PC-9 (cell line): ENCODE data around the gene TBC1D9B. TPM values are rescaled to one million over a fixed set of nuclear protein-coding genes. Genes with fewer than 3 reads are reported as not detected.

Experiments used
- BruUV-seq: library from RNA; stranded (reverse); fragments of 400-500 nt; replicated peaks from 2 replicates; lab custom pipeline; 2021; lab: Mats Ljungman, UMichigan
- CTCF ChIA-PET: fragments of 300-600 bp; sonication (Branson Sonifier 250); formaldehyde crosslinking; loops from one replicate; lab custom pipeline; 2022; ENCODE audit warnings: antibody characterized with exemption; lab: Charles Lee
- POLR2A ChIA-PET: fragments of 300-600 bp; sonication (Branson Sonifier 250); formaldehyde crosslinking; loops from one replicate; lab custom pipeline; 2022; ENCODE audit warnings: antibody characterized with exemption; ENCODE audit not compliant: unreplicated experiment; lab: Charles Lee
- DNase-seq, 2 experiments: peaks; one replicate each; pipeline versions ENCODE4 v3.0.0 to v3.0.0-alpha.2; 2015 to 2022; ENCODE audit warnings: mixed read lengths in 1 of 2
- H2AFZ ChIP-seq: fragments of 200-600 bp; sonication (generic); 2 replicates; pipeline ENCODE4 v1.8.1; 2017; ENCODE audit warnings: antibody characterized with exemption
- H3F3A ChIP-seq: fragments of 200-600 bp; sonication (generic); 2 replicates; pipeline ENCODE4 v1.8.1; 2017; ENCODE audit warnings: antibody characterized with exemption, mild to moderate bottlenecking, low read depth; ENCODE audit not compliant: insufficient read depth
- H3K27ac ChIP-seq: fragments of 200-600 bp; sonication (generic); 2 replicates; pipeline ENCODE4 v1.6.1; 2016; ENCODE audit warnings: mixed run types
- H3K27me3 ChIP-seq: fragments of 200-600 bp; sonication (generic); 2 replicates; pipeline ENCODE4 v1.6.1; 2016; ENCODE audit warnings: low read depth, mixed run types; ENCODE audit not compliant: insufficient read depth
- H3K36me3 ChIP-seq: fragments of 200-600 bp; sonication (generic); 2 replicates; pipeline ENCODE4 v1.6.1; 2016; ENCODE audit warnings: low read depth, mixed run types
- H3K4me1 ChIP-seq: fragments of 200-600 bp; sonication (generic); replicated peaks from 2 replicates; pipeline ENCODE4 v1.6.1; 2016; ENCODE audit warnings: mixed run types; ENCODE audit not compliant: insufficient read depth
- H3K4me2 ChIP-seq: fragments of 200-600 bp; sonication (generic); 2 replicates; pipeline ENCODE4 v1.6.1; 2017; ENCODE audit warnings: mixed run types
- H3K4me3 ChIP-seq: fragments of 200-600 bp; sonication (generic); 2 replicates; pipeline ENCODE4 v1.6.1; 2016; ENCODE audit warnings: mixed run types
- H3K79me2 ChIP-seq: fragments of 200-600 bp; sonication (generic); 2 replicates; pipeline ENCODE4 v1.6.1; 2017; ENCODE audit warnings: low read depth, mixed run types
- H3K9me2 ChIP-seq: fragments of 200-600 bp; sonication (generic); 2 replicates; pipeline ENCODE4 v1.8.1; 2017; ENCODE audit warnings: mild to moderate bottlenecking; ENCODE audit not compliant: insufficient read depth
- H3K9me3 ChIP-seq: fragments of 200-600 bp; sonication (generic); 2 replicates; pipeline ENCODE4 v1.8.1; 2016; ENCODE audit warnings: low read depth; ENCODE audit not compliant: insufficient read depth
- H4K20me1 ChIP-seq: fragments of 200-600 bp; sonication (generic); 2 replicates; pipeline ENCODE4 v1.8.1; 2017; ENCODE audit not compliant: insufficient read depth
- CTCF ChIP-seq: fragments of 200-600 bp; sonication (generic); conservative IDR thresholded peaks from 2 replicates; pipeline ENCODE4 v1.6.1; 2017; ENCODE audit warnings: mixed run types, antibody characterized with exemption, mild to moderate bottlenecking, moderate library complexity
- EZH2 ChIP-seq: fragments of 200-600 bp; sonication (generic); IDR thresholded peaks from 2 replicates; pipeline ENCODE4 v1.8.0; 2017; ENCODE audit warnings: antibody characterized with exemption, low read depth
- intact Hi-C: fragments of 100-400 bp; cut with micrococcal nuclease; formaldehyde crosslinking; loops from one replicate; pipeline ENCODE4 v1.10.0; 2022; ENCODE audit not compliant: unreplicated experiment
- total RNA-seq: library from RNA; stranded (reverse); gene quantifications from 2 replicates; pipeline ENCODE4 v1.2.3, GENCODE V29; 2021

TBC1D9B gene
- total RNA-seq, 1 experiment from 2014 or later = 118 TPM

- peak overlapping the region; percentile 28; the same call in 1 of the 2 replicates for H3K27ac ChIP-seq
- ChIA-PET POLR2A (interaction anchor here (0.5 kb wide), 1 partner anchor 24 kb away, joined by 3 read pairs; no protein-coding TSS in a partner anchor), CTCF (no interaction called here)
Observed at GRCh38 chr5:179827680-179828079, 80.0 kb downstream of the TBC1D9B start.

GRCh38 chr5:179825655-179826182 lies 82.0 kb downstream of the TBC1D9B start:
- Histone ChIP-seq H3K27me3 (no peaks in the 10 kb centered on the region), H4K20me1 (peaks cover 88% of the 10 kb centered on the region), H3K36me3 (peaks cover 81% of the 10 kb centered on the region), H3K4me2 (no peak overlapping the region), H3K27ac (no peak overlapping the region), H3K4me3 (no peak overlapping the region), H3K79me2 (peaks cover 99% of the 10 kb centered on the region), H3K9me3 (no peaks in the 10 kb centered on the region), H3F3A (peaks cover 93% of the 10 kb centered on the region), H3K9me2 (no peaks in the 10 kb centered on the region), H3K4me1 (peaks cover 37% of the 10 kb centered on the region), H2AFZ (no peak overlapping the region)
- CTCF ChIA-PET = interaction anchor here (0.6 kb wide), 1 partner anchor 88 kb away, joined by 3 read pairs; no protein-coding TSS in a partner anchor
- DNase-seq = no peak
- POLR2A ChIA-PET = interaction anchor here (0.5 kb wide), 1 partner anchor 62 kb away, joined by 4 read pairs; no protein-coding TSS in a partner anchor
- no peak for TF ChIP-seq CTCF
- TF ChIP-seq EZH2 = no peak
- no TSS peak for BruUV-seq
- intact Hi-C loops = no loop called here

More at GRCh38 chr5:179827680-179828079, 80.0 kb downstream of the TBC1D9B start:
- no peaks in the 10 kb centered on the region for H3K27me3 ChIP-seq
- H3F3A ChIP-seq = peaks cover 97% of the 10 kb centered on the region
- no peaks in the 10 kb centered on the region for H3K9me3 ChIP-seq
- peaks cover 87% of the 10 kb centered on the region for H3K79me2 ChIP-seq
- no TSS peak for BruUV-seq
- no peaks in the 10 kb centered on the region for H3K9me2 ChIP-seq
- intact Hi-C loops = no loop called here
- no peak overlapping the region for H3K4me2 ChIP-seq
- peaks cover 98% of the 10 kb centered on the region for H4K20me1 ChIP-seq
- H3K36me3 ChIP-seq = peaks cover 88% of the 10 kb centered on the region
- no peak for TF ChIP-seq EZH2
- DNase-seq = no peak
- peaks cover 29% of the 10 kb centered on the region for H3K4me1 ChIP-seq
- H3K4me3 ChIP-seq = no peak overlapping the region
- H2AFZ ChIP-seq = no peak overlapping the region

GRCh38 chr5:179824745-179825112 lies 83.0 kb downstream of the TBC1D9B start:
- no peaks in the 10 kb centered on the region for H3K9me2 ChIP-seq
- peak overlapping the region; percentile 100 for H3K4me2 ChIP-seq
- intact Hi-C loops = no loop called here
- TF ChIP-seq CTCF (no peak), EZH2 (no peak)
- peaks cover 78% of the 10 kb centered on the region for H4K20me1 ChIP-seq
- peaks cover 91% of the 10 kb centered on the region for H3F3A ChIP-seq
- no peak overlapping the region for H2AFZ ChIP-seq
- peaks cover 45% of the 10 kb centered on the region for H3K4me1 ChIP-seq
- H3K79me2 ChIP-seq = peaks cover 96% of the 10 kb centered on the region
- no peaks in the 10 kb centered on the region for H3K9me3 ChIP-seq
- H3K27me3 ChIP-seq = no peaks in the 10 kb centered on the region
- H3K4me3 ChIP-seq = no peak overlapping the region
- CTCF ChIA-PET = no interaction called here
- no TSS peak for BruUV-seq
- H3K36me3 ChIP-seq = peaks cover 71% of the 10 kb centered on the region
- DNase-seq = no peak
- no peak overlapping the region for H3K27ac ChIP-seq
- POLR2A ChIA-PET = no interaction called here
